PFSK-1 (cell line): ENCODE results near the gene NDUFA13.

ENCODE experiments used
- FOXP2 ChIP-seq: optimal IDR thresholded peaks from 2 replicates; pipeline ENCODE3; 2011; ENCODE audit warnings: borderline replicate concordance, control low read depth, inconsistent platforms; ENCODE audit not compliant: insufficient read depth; ENCODE audit errors: extremely low read length, extremely low read depth
- POLR2AphosphoS5 ChIP-seq: IDR thresholded peaks from 2 replicates; pipeline ENCODE4 v1.6.1; 2012; ENCODE audit warnings: low read depth, mild to moderate bottlenecking, control low read depth, low read length, moderate library complexity
- SIN3A ChIP-seq: IDR thresholded peaks from 2 replicates; pipeline ENCODE4 v1.6.1; 2012; ENCODE audit warnings: mild to moderate bottlenecking, low read length, moderate library complexity, borderline replicate concordance; ENCODE audit not compliant: insufficient read depth
- TAF1 ChIP-seq: IDR thresholded peaks from 2 replicates; pipeline ENCODE4 v1.6.1; 2012; ENCODE audit warnings: low read length, control low read depth, borderline replicate concordance; ENCODE audit not compliant: insufficient read depth
- TF ChIP-seq, protein P1 (sequence below), 2 experiments: IDR thresholded peaks; 2 replicates each; pipeline versions ENCODE4 v1.6.1 to v1.8.0; 2011 to 2012; ENCODE audit warnings: low read depth in 2 of 2, low read length in 2 of 2, control low read depth in 1 of 2, inconsistent platforms in 1 of 2, mild to moderate bottlenecking in 1 of 2, moderate library complexity in 1 of 2; ENCODE audit not compliant: insufficient read depth in 1 of 2

The NDUFA13 gene

DNA sequence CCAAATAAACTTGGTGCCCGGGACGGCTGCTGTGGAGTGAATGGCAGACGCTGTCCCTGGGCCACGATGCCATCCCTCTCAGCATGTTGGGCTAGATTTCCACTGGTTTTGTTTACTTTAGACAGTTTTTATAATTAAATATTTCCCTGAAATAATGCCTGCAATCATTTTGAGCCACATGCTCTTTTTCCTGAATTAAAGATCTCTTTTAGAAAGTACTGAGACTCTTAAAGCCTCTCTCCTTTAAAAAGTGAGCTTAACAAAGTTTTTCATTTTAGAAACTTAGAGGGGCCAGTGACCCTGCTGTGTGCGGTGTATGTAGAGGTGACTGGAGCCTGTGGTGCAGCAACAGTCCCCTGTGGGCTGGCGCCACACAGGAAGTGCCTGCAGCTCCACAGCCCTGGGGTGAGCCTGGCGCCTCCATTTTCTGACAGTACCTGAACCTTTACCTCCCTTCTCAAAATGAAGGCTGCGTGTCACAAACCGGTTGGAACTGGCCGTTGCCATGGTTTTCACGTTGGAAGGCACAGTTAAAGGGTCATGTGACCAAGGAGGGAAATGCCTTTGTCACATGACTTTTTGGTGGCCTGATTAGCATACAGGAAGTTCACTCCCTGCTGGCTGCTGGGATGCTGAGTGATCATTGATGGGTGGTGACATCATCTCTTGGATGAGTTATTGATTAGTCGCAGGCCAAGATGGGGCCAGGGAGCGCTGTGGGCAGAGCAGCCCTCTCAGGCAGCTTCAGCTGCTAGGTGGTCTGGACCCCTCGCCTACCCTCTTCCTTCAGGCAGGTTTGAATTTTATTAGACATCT is 26.9 kb upstream of the NDUFA13 start:
- TF ChIP-seq SIN3A (peak; percentile 56; the same call in 1 of the 2 replicates), FOXP2 (no peak)
- TF ChIP-seq, protein P1, sequence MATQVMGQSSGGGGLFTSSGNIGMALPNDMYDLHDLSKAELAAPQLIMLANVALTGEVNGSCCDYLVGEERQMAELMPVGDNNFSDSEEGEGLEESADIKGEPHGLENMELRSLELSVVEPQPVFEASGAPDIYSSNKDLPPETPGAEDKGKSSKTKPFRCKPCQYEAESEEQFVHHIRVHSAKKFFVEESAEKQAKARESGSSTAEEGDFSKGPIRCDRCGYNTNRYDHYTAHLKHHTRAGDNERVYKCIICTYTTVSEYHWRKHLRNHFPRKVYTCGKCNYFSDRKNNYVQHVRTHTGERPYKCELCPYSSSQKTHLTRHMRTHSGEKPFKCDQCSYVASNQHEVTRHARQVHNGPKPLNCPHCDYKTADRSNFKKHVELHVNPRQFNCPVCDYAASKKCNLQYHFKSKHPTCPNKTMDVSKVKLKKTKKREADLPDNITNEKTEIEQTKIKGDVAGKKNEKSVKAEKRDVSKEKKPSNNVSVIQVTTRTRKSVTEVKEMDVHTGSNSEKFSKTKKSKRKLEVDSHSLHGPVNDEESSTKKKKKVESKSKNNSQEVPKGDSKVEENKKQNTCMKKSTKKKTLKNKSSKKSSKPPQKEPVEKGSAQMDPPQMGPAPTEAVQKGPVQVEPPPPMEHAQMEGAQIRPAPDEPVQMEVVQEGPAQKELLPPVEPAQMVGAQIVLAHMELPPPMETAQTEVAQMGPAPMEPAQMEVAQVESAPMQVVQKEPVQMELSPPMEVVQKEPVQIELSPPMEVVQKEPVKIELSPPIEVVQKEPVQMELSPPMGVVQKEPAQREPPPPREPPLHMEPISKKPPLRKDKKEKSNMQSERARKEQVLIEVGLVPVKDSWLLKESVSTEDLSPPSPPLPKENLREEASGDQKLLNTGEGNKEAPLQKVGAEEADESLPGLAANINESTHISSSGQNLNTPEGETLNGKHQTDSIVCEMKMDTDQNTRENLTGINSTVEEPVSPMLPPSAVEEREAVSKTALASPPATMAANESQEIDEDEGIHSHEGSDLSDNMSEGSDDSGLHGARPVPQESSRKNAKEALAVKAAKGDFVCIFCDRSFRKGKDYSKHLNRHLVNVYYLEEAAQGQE (IDR thresholded peaks at IDR 0.05; ENCODE audit: insufficient read depth in 1 of 2, low read depth in 2 of 2, low read length in 2 of 2) = no peak

DNA sequence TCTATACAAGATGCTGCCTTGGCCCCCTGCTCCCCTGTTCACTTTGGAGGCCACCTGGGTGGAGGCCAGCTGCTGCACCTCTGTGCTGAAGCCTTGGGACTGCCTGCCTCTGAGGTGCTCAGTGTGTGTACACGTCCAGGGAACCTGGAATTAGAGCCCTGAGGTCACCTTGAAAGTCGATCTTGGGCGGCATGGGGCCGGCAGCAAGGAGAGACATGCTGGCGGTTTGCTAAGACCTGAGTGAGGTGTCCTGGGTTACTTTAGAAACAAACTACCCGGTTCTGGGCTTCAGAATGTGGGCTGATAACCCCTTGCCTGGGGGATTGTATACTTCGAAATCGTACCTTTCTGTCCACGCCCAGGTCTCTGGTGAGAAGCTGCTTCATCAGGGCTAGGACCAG is 26.2 kb upstream of the NDUFA13 start:
- no peak for TF ChIP-seq TAF1
- TF ChIP-seq, protein P1 (IDR thresholded peaks at IDR 0.05; ENCODE audit: insufficient read depth in 1 of 2, low read depth in 2 of 2, low read length in 2 of 2) = no peak
- no peak for TF ChIP-seq FOXP2
- TF ChIP-seq SIN3A = no peak
- TF ChIP-seq POLR2AphosphoS5 = no peak

DNA sequence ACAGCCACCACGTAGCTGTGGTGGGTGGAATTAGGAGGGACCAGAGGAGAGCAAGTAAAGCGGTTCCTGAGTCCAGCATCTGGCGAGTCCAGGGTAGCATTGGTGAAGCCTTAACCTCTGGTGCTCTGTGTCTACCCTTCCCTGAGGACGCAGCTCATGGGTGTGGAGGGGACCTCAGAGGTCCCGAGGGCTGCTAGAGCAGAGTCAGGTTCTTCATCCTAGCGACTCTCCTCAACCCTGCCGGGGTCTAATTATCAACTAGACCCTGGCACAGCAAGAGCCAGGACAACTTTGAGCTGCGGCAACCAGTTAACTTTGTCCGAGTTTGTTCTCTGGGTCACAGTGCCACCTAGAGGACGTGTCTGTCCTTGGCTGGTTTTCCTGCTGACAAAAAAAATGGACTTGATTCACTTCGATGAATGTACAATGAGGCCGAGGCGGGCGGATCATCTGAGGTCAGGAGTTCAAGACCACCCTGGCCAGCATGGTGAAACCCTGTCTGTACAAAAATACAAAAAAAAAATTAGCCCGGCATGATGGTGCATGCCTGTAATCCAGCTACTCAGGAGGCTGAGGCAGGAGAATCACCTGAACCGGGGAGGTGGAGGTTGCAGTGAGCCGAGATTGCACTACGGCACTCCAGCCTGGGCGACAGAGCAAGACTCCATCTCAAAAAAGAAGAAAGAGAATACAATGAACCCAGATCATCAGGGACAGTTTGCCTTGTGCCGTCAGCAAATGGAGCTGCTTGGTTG is 25.6 kb upstream of the NDUFA13 start:
- TF ChIP-seq TAF1 (no peak), POLR2AphosphoS5 (no peak), SIN3A (no peak), FOXP2 (no peak)
- TF ChIP-seq, protein P1 (IDR thresholded peaks at IDR 0.05; ENCODE audit: insufficient read depth in 1 of 2, low read depth in 2 of 2, low read length in 2 of 2) = no peak

DNA sequence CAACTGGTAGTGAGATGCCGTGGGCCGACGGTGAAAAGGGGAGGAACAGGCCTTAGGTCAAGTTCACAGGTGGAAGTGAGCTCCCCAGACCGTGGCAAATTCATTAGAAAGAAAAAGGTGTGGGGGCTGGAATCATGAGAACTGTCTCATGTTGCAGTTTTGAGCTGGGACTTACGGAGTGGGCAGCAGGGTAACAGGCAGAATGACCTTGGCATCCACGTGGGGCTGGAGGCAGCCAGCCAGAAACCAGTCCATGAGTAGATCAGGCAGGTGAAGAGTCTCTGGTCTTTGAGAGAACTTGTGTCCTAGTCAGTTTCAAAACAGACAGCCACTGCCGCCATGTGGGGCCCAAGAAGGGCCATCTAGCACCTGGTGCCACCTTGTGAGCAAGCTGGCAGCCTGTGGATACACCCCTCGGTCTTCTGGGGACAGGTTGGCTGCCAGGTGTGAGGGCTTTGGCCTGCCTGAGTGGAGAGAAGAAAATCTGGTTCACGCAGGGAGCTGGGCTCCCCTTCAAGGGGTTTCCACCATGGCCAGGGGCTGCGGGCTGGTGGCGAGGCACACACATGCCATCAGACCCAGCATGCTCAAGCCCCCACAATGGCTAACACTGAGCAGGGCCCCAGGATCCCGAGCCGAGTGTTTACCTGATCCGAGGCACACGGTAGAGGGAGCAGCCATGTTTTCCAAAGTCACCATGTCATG is 24.6 kb upstream of the NDUFA13 start:
- no peak for TF ChIP-seq FOXP2
- TF ChIP-seq, protein P1 (IDR thresholded peaks at IDR 0.05; ENCODE audit: insufficient read depth in 1 of 2, low read depth in 2 of 2, low read length in 2 of 2) = no peak
- TF ChIP-seq TAF1 = no peak
- no peak for TF ChIP-seq POLR2AphosphoS5
- no peak for TF ChIP-seq SIN3A
